Measurements from ENCODE around the gene CARHSP1.

DNA sequence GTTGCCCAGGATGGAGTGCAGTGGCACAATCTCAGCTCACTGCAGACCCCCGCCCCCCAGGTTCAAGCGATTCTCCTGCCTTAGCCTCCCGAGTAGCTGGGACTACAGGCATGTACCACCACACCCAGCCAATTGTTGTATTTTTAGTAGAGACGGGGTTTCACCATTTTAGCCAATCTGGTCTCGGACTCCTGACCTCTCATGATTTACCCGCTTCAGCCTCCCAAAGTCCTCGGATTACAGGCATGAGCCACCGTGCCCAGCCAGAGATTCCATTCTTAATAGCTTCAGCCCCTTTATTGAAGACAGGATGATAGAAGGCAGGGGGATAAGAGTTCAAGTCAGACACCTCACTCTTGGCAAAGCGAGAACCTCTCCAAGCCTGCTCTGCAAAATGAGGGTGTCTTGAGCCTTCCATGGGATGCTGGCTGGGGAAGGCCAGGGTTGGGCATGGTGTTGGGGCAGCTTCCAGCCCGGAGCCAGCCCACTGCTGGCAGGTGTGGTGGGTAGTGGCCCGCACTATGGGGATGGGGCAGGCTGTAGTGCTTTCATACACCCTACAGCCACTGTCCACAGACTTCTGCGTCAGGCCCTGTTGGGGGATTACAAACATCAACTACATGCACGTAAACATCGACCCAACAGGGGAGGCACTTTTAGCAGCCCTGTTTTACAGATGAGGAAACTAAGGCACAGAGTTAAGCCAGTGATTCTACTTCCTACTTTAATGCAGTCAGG, 3.5 kb downstream of the CARHSP1 start:
- TF ChIP-seq ZFP30 (CRISPR knock-in tag; IDR thresholded peaks at IDR 0.05) = no peak
- TF ChIP-seq, protein P1, sequence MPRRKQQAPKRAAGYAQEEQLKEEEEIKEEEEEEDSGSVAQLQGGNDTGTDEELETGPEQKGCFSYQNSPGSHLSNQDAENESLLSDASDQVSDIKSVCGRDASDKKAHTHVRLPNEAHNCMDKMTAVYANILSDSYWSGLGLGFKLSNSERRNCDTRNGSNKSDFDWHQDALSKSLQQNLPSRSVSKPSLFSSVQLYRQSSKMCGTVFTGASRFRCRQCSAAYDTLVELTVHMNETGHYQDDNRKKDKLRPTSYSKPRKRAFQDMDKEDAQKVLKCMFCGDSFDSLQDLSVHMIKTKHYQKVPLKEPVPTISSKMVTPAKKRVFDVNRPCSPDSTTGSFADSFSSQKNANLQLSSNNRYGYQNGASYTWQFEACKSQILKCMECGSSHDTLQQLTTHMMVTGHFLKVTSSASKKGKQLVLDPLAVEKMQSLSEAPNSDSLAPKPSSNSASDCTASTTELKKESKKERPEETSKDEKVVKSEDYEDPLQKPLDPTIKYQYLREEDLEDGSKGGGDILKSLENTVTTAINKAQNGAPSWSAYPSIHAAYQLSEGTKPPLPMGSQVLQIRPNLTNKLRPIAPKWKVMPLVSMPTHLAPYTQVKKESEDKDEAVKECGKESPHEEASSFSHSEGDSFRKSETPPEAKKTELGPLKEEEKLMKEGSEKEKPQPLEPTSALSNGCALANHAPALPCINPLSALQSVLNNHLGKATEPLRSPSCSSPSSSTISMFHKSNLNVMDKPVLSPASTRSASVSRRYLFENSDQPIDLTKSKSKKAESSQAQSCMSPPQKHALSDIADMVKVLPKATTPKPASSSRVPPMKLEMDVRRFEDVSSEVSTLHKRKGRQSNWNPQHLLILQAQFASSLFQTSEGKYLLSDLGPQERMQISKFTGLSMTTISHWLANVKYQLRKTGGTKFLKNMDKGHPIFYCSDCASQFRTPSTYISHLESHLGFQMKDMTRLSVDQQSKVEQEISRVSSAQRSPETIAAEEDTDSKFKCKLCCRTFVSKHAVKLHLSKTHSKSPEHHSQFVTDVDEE (CRISPR knock-in tag; IDR thresholded peaks at IDR 0.05) = no peak
- no peak for TF ChIP-seq BACH2 (CRISPR knock-in tag; IDR thresholded peaks at IDR 0.05; ENCODE audit: borderline replicate concordance)
- TF ChIP-seq TCF4 (CRISPR knock-in tag; IDR thresholded peaks at IDR 0.05; ENCODE audit: borderline replicate concordance) = no peak
- TF ChIP-seq, protein P2, sequence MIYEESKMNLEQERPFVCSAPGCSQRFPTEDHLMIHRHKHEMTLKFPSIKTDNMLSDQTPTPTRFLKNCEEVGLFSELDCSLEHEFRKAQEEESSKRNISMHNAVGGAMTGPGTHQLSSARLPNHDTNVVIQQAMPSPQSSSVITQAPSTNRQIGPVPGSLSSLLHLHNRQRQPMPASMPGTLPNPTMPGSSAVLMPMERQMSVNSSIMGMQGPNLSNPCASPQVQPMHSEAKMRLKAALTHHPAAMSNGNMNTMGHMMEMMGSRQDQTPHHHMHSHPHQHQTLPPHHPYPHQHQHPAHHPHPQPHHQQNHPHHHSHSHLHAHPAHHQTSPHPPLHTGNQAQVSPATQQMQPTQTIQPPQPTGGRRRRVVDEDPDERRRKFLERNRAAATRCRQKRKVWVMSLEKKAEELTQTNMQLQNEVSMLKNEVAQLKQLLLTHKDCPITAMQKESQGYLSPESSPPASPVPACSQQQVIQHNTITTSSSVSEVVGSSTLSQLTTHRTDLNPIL (CRISPR knock-in tag; IDR thresholded peaks at IDR 0.05; ENCODE audit: low read depth) = no peak
- TF ChIP-seq ZFP3 (CRISPR knock-in tag; IDR thresholded peaks at IDR 0.05) = no peak
- TF ChIP-seq CSDC2 (CRISPR knock-in tag; IDR thresholded peaks at IDR 0.05) = no peak
- TF ChIP-seq SNAI2 (CRISPR knock-in tag; IDR thresholded peaks at IDR 0.05) = no peak
- no peak for TF ChIP-seq ZNF565 (CRISPR knock-in tag; conservative IDR thresholded peaks at IDR 0.05; ENCODE audit: low read depth)
- TF ChIP-seq, protein P3, sequence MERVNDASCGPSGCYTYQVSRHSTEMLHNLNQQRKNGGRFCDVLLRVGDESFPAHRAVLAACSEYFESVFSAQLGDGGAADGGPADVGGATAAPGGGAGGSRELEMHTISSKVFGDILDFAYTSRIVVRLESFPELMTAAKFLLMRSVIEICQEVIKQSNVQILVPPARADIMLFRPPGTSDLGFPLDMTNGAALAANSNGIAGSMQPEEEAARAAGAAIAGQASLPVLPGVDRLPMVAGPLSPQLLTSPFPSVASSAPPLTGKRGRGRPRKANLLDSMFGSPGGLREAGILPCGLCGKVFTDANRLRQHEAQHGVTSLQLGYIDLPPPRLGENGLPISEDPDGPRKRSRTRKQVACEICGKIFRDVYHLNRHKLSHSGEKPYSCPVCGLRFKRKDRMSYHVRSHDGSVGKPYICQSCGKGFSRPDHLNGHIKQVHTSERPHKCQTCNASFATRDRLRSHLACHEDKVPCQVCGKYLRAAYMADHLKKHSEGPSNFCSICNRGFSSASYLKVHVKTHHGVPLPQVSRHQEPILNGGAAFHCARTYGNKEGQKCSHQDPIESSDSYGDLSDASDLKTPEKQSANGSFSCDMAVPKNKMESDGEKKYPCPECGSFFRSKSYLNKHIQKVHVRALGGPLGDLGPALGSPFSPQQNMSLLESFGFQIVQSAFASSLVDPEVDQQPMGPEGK (CRISPR knock-in tag; IDR thresholded peaks at IDR 0.05; ENCODE audit: borderline replicate concordance) = no peak
- TF ChIP-seq RARB (CRISPR knock-in tag; IDR thresholded peaks at IDR 0.05) = no peak

All from SK-N-SH treated with all-trans-retinoic acid at 6 μM for 48 hours (cell line).